ENCODE measurements around the gene SLC46A3.
"Not testable (repeated sequence)": the region's sequence is repeated elsewhere in the genome, so short reads cannot be mapped to it uniquely, and the experiment has no call there.

Gene SLC46A3

GRCh38 chr13:28718543-28719226 lies at the start of gene SLC46A3:
SLC46A3 (minus strand) TSS chr13:28718970; CDS start chr13:28717998, 972 bp downstream.
- DNase-seq (ENCODE audit: low read depth in 3 of 3) = peak; percentile 93 to 98 (median 95)

- no peak for DNase-seq (ENCODE audit: low read depth in 3 of 3)
These were observed 45.1 kb upstream of the SLC46A3 start for GRCh38 chr13:28763887-28764286.

GRCh38 chr13:28761586-28761985 lies 42.8 kb upstream of the SLC46A3 start:
- no peak for DNase-seq (ENCODE audit: low read depth in 3 of 3)

GRCh38 chr13:28755546-28755870 lies 36.7 kb upstream of the SLC46A3 start:
- no peak for DNase-seq (ENCODE audit: low read depth in 3 of 3)

GRCh38 chr13:28754698-28755545 lies 36.2 kb upstream of the SLC46A3 start:
- DNase-seq (ENCODE audit: low read depth in 3 of 3) = peak in 1 of 3 experiments; percentile 0

GRCh38 chr13:28753946-28754345 lies 35.2 kb upstream of the SLC46A3 start:
- no peak for DNase-seq (ENCODE audit: low read depth in 3 of 3)

GRCh38 chr13:28753208-28753892 lies 34.6 kb upstream of the SLC46A3 start:
- no peak for DNase-seq (ENCODE audit: low read depth in 3 of 3)

- DNase-seq (ENCODE audit: low read depth in 3 of 3) = no peak
These were observed 32.6 kb upstream of the SLC46A3 start for GRCh38 chr13:28751175-28751960.

GRCh38 chr13:28750187-28751045 lies 31.6 kb upstream of the SLC46A3 start:
- no peak for DNase-seq (ENCODE audit: low read depth in 3 of 3)

GRCh38 chr13:28747851-28748250 lies 29.1 kb upstream of the SLC46A3 start:
- DNase-seq (ENCODE audit: low read depth in 3 of 3) = no peak

- DNase-seq (ENCODE audit: low read depth in 3 of 3) = no peak
These were observed 27.5 kb upstream of the SLC46A3 start for GRCh38 chr13:28746287-28746612.

- no peak for DNase-seq (ENCODE audit: low read depth in 3 of 3)
These were observed 25.9 kb upstream of the SLC46A3 start for GRCh38 chr13:28744656-28745055.

- no peak for DNase-seq (ENCODE audit: low read depth in 3 of 3)
These were observed 25.3 kb upstream of the SLC46A3 start for GRCh38 chr13:28744091-28744536.

- DNase-seq (ENCODE audit: low read depth in 3 of 3) = no peak
These were observed 24.8 kb upstream of the SLC46A3 start for GRCh38 chr13:28743499-28744083.

- DNase-seq (ENCODE audit: low read depth in 3 of 3) = no peak
These were observed 24.2 kb upstream of the SLC46A3 start for GRCh38 chr13:28743020-28743419.

- not testable (repeated sequence) for DNase-seq (ENCODE audit: low read depth in 3 of 3)
These were observed 23.7 kb upstream of the SLC46A3 start for GRCh38 chr13:28742445-28742844.

GRCh38 chr13:28741084-28741491 lies 22.3 kb upstream of the SLC46A3 start:
- DNase-seq (ENCODE audit: low read depth in 3 of 3) = no peak

- no peak for DNase-seq (ENCODE audit: low read depth in 3 of 3)
These were observed 20.6 kb upstream of the SLC46A3 start for GRCh38 chr13:28739376-28739775.

- no peak for DNase-seq (ENCODE audit: low read depth in 3 of 3)
These were observed 16.8 kb upstream of the SLC46A3 start for GRCh38 chr13:28735481-28736029.

- no peak for DNase-seq (ENCODE audit: low read depth in 3 of 3)
These were observed 16.1 kb upstream of the SLC46A3 start for GRCh38 chr13:28734906-28735305.

Data from stimulated activated CD4-positive, alpha-beta T cell treated with anti-CD3 and anti-CD28 coated beads, TNF-alpha, amount 100 ng/mL, for 24 hours (primary cell).